Skeletal muscle cell (primary cell): Measurements from ENCODE around the gene MYL10.

Experiments used
- DNase-seq: peaks from one replicate; pipeline ENCODE4 v3.0.0-alpha.2; 2010; ENCODE audit warnings: low read depth
- H3K4me3 ChIP-seq: 2 replicates; pipeline ENCODE4 v1.5.1; 2011; ENCODE audit warnings: low read depth, mild to moderate bottlenecking, control low read depth, low read length, moderate library complexity

MYL10 gene

DNA sequence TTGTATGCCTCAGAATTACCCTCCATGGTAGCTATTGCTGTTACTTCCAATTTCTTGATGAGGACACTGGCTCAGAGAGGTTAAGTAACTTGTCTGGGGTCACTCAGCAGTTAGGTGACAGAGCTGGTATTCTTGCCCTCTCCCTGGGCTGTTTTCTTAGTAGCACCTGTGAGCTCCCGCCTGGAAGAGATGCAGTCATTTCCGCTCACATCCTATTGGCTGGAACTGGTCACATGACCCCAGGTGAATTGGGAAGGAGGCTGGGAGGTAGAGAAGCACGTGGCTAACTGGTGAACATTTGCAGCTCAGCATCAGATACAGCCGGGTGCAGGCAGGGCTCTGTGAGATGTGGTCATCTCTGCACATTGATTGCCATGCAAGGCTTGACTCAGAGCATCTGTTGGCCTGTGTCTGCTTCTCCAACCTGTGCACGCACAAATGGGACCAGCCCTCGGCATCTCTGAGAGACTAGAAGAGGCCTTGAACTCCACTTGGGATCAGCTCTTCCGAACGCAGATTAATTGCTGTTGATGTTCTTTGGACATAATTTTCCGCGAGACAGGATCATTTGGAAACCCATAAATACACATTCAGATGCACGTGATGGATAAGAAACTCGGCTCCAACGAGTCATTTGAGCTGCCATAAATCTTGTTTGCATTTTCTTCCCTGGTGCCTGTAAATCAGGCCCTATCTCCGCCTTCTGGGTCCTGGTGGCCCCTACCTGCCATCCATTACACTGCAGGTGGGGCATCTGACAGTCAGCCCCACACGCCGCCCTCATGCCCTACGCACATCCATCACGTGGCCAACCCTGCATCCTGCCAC, 42.8 kb downstream of the MYL10 start:
- H3K4me3 ChIP-seq: no peak overlapping the region
- DNase-seq: no peak

DNA sequence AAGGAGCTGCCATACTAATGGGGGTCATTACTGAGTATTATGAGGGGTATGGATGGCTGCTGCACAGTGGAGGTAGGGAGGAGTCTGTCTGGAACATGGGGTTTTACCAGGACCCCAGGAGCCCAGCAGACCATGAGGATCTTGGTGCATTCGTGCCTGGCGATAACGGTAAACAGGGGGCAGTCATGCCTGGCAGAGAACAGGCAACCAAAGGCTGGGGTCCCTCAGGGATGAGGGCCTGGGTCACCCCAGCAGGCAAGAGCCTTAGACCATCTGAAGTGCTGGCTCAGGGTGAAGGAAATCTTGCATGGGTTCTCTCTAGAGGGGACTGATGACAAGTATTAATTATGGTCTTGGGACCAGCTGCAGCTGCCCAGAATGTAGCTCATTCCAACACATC, 46.1 kb downstream of the MYL10 start:
- no peak overlapping the region for H3K4me3 ChIP-seq
- no peak for DNase-seq

DNA sequence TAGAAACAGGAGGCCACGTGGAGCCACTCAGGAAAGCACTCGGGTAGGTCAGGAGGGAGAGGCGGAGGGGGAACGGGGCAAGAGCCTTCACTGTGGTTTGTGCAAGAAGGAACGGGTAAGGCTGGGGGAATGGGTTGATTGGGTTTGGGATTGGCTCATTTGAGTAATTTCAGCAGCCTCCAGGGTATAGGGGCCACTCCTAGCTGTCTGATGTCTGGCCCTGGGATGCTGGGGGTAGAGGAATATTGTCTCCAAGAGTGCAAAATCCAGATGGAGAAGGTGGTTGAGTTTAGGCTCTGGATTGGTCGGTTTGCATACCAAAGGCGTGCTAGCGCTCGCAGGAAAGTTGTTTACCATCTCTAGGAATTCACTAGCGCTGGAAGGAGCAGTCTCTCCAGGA, 47.2 kb downstream of the MYL10 start:
- no peak overlapping the region for H3K4me3 ChIP-seq
- no peak for DNase-seq

GRCh38 chr7:101580596-101580995, 48.5 kb downstream of the MYL10 start:
- no peak for DNase-seq
- H3K4me3 ChIP-seq: no peak overlapping the region

GRCh38 chr7:101578552-101578951, 50.5 kb downstream of the MYL10 start:
- H3K4me3 ChIP-seq: no peak overlapping the region
- DNase-seq: no peak

DNA sequence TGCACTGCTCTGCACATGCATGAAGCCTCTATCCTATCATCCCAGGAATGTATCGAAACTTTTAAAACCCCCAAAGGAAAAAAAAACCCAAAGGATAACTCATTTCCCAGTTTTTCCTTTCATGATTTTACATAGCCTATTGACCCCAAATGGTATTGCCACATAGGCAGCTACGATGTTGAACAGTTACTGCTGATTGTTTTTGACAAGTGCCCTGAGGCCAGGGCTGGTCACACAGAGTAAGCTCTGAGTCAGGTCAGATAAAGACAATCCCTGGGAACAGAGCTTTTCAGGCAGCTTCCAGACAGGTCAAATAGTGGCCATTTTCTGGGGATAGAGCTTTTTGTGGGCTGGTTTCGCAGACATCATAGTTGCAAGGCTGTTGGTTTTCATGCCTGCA, 52.1 kb downstream of the MYL10 start:
- DNase-seq: no peak

GRCh38 chr7:101575721-101576120, 53.4 kb downstream of the MYL10 start:
- no peak overlapping the region for H3K4me3 ChIP-seq
- DNase-seq: no peak

More for the DNA sequence above, 52.1 kb downstream of the MYL10 start:
- no peak overlapping the region for H3K4me3 ChIP-seq

- DNase-seq: no peak
- no peak overlapping the region for H3K4me3 ChIP-seq
Observed at GRCh38 chr7:101575168-101575567, 53.9 kb downstream of the MYL10 start.

GRCh38 chr7:101572156-101572555, 56.9 kb downstream of the MYL10 start:
- DNase-seq: no peak
- no peak overlapping the region for H3K4me3 ChIP-seq

GRCh38 chr7:101567230-101567629, 61.9 kb downstream of the MYL10 start:
- H3K4me3 ChIP-seq: no peak overlapping the region
- DNase-seq: no peak

- DNase-seq: no peak
- H3K4me3 ChIP-seq: no peak overlapping the region
Observed at GRCh38 chr7:101565601-101566209, 63.4 kb downstream of the MYL10 start.

DNA sequence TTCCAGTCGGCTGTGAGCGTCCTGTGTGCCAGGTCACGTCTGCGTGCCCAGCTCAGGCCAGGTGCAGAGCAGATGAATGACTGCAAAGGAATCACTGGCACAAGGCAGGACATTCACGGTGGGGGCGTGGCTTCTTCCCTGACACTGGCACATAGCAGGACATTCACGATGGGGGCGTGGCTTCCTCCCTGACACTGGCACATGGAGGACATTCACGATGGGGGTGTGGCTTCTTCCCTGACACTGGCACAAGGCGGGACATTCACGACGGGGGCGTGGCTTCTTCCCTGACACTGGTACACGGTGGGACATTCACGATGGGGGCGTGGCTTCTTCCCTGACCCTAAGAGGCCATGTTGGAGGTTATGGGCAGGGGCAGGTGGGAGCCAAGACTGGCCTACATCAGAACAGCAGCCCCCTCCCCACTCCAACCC, 64.3 kb downstream of the MYL10 start:
- H3K4me3 ChIP-seq: no peak overlapping the region
- DNase-seq: no peak

GRCh38 chr7:101563943-101564777, 64.9 kb downstream of the MYL10 start:
- DNase-seq: no peak
- no peak overlapping the region for H3K4me3 ChIP-seq
